Subcutaneous adipose tissue (tissue), 4 donors: ENCODE data around the gene TCP11L2. TPM values are rescaled to one million over a fixed set of nuclear protein-coding genes. Genes with fewer than 3 reads are reported as not detected.

Experiments
- CTCF ChIP-seq: fragments of 450-650 bp; IDR thresholded peaks from one replicate; pipeline ENCODE4 v1.5.1; 2016; ENCODE audit warnings: low read depth, mild to moderate bottlenecking, control low read depth, antibody characterized with exemption, moderate library complexity
- total RNA-seq, 4 donors: library from RNA; depleted of rRNA; stranded (reverse); fragments of >200 nt; gene quantifications; one replicate each; pipeline ENCODE4 v1.1.0, GENCODE V29; 2016

The TCP11L2 gene
- total RNA-seq, 4 donors from 2014 or later, result 25.2 to 48.8 (median 38.8) TPM

DNA sequence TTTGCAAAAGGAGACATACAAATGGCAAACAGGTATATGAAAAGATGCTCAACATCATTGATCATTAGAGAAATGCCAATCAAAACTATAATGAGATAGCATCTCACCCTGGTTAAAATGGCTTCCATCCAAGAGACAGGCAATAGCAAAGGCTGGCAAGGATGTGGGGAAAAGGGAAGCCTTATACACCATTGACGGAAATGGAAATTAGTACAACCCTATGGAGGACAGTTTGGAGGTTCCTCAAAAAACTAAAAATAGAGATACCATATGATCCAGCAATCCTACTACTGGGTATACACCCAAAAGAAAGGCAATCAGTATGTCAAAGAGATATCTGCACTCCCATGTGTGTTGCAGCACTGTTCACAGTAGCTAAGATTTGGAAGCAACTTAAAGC lies 37.4 kb upstream of the TCP11L2 start:
- TF ChIP-seq CTCF, result no peak

DNA sequence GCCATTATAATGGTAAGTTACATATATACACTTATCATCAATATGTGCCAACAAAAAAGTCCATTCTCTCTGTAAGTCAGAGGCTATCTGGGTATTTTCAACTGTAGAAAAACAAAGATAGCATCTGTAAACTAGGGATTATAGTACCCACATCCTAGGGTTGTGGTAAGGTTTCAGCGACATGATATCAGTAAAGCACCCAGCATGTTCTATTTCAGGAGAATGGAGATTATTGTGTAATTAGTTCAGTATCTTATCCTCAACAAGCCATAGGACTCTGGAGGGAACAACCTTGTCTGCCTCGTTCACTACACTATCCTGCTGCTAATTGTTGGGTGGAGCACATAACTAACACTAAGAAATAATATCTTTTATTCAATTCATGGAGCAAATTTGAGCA lies 35.0 kb upstream of the TCP11L2 start:
- no peak for TF ChIP-seq CTCF

GRCh38 chr12:106269150-106269771 lies 33.3 kb upstream of the TCP11L2 start:
- no peak for TF ChIP-seq CTCF

DNA sequence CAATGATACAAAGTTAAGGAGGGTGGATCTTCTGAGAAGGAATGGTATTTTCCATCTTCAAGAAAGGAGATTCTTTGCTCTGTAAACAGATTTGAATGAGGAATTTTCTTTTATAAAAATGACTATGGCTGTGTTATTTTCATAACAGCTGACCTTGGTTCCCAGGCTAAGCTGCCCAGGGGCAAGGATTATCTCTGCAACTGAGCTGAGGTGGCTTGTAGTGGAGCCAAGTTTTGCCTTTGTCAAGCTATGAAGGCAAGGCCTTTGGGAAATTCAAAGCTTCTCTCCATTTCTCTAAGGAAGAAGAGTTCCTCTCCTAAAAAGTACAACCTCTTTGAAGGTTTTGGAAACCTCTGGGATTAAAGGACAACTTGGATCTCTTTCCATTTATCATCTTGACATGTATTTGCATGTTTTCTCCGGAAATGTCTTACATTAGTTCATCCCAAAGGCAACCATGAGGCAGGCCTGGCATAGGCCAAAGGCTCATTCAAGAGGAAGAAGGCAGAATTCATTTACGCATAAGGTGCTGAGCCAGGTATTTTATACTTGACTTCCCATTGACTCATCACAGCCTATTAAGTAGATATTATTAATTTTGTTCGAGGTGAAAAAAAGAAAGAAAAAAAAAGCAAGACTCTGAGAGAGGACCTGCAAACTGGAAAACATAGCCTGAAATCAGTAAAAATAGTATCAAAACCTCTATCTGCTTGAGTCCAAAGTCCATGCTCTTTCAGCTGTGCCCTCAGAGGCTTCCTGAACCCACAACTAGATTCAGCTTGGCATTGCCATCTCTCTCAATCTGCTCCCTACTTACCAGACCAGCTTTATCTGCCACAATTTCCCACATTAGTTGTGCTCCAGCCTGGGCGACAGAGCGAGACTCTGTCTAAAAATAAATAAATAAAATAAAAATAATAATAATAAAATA lies 30.7 kb upstream of the TCP11L2 start:
- TF ChIP-seq CTCF, result no peak

- TF ChIP-seq CTCF, result no peak
Observed at GRCh38 chr12:106273491-106273890, 29.0 kb upstream of the TCP11L2 start.

- no peak for TF ChIP-seq CTCF
Observed at GRCh38 chr12:106274012-106274411, 28.5 kb upstream of the TCP11L2 start.

DNA sequence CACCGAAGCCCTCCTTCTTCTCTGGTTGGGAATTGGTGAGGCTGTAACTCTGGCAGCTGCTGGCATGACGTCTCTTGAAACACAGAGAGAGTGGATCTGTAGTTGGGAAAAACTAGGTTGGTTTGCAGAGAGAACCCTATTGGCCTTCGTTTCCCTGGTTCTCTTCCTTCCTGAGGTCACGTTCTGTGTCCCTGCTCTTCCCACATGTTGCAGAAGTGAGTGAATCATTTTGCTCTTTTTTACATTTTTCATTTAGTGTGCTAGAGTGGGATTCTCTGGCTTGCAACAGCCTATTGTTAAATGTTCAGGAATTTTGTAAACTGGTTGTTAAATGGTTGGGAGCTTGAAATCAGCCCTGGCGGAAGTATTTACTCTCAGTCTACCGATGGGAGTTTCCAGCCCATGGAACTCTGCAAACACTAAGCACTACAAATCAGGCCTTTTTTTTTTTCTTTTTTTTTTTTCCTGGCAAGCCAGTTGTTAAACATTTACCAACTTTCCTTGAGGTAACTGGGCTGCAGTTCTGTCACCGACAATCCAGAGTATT lies 27.9 kb upstream of the TCP11L2 start:
- no peak for TF ChIP-seq CTCF
